GM12874 (cell line): ENCODE data around the gene RPH3AL.

Experiments used
- CTCF ChIP-seq: IDR thresholded peaks from 2 replicates; pipeline ENCODE4 v1.5.1; 2011; ENCODE audit warnings: low read depth, mild to moderate bottlenecking, control low read depth, low read length, moderate library complexity; ENCODE audit not compliant: insufficient read depth

The RPH3AL gene

GRCh38 chr17:279776-280175 lies 72.8 kb downstream of the RPH3AL start:
- no peak for TF ChIP-seq CTCF

GRCh38 chr17:279331-279730 lies 73.3 kb downstream of the RPH3AL start:
- TF ChIP-seq CTCF: no peak

- no peak for TF ChIP-seq CTCF
These were observed 73.9 kb downstream of the RPH3AL start for GRCh38 chr17:278676-279059.

- TF ChIP-seq CTCF: no peak
These were observed 74.4 kb downstream of the RPH3AL start for GRCh38 chr17:278055-278675.

- TF ChIP-seq CTCF: no peak
These were observed 77.7 kb downstream of the RPH3AL start for GRCh38 chr17:274902-275301.

- no peak for TF ChIP-seq CTCF
These were observed 78.4 kb downstream of the RPH3AL start for GRCh38 chr17:273981-274832.

- TF ChIP-seq CTCF: no peak
These were observed 82.7 kb downstream of the RPH3AL start for GRCh38 chr17:269616-270514.
